Fibroblast of mammary gland (primary cell): ENCODE results near the gene SEC14L1.
A peak's percentile ranks its signal among the peaks of the same experiment; 100 is the strongest.

Source experiments
- DNase-seq: peaks from one replicate; pipeline ENCODE4 v3.0.0-alpha.2; 2010; ENCODE audit warnings: low read depth
- H3K4me3 ChIP-seq: 2 replicates; pipeline ENCODE4 v1.5.1; 2011; ENCODE audit warnings: low read depth, mild to moderate bottlenecking, low read length, moderate library complexity; ENCODE audit not compliant: control insufficient read depth
- CTCF ChIP-seq: conservative IDR thresholded peaks from 2 replicates; pipeline ENCODE4 v1.5.1; 2011; ENCODE audit warnings: low read depth, low read length, inconsistent platforms; ENCODE audit not compliant: control insufficient read depth, insufficient read depth

The SEC14L1 gene

DNA sequence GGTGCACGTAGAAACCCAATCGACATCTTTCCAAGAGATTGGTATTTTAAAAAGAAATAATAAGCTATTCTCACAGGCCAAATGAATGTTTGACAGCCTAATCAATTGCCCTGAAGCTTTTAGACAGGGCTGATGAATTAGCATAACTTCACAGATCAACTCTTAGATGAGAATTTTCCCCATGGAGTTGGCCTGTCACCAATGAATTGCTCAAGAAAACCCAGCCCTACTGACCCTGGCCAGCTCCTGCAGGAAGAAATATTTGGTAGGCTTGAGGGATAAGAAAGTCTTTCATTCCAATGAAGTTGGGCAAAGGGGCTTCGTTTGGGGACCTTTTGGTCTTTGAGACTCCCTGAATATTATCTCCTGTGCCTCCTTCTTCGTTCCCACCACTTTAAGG is 23.4 kb upstream of the SEC14L1 start:
- H3K4me3 ChIP-seq: no peak overlapping the region
- no peak for TF ChIP-seq CTCF
- no peak for DNase-seq

DNA sequence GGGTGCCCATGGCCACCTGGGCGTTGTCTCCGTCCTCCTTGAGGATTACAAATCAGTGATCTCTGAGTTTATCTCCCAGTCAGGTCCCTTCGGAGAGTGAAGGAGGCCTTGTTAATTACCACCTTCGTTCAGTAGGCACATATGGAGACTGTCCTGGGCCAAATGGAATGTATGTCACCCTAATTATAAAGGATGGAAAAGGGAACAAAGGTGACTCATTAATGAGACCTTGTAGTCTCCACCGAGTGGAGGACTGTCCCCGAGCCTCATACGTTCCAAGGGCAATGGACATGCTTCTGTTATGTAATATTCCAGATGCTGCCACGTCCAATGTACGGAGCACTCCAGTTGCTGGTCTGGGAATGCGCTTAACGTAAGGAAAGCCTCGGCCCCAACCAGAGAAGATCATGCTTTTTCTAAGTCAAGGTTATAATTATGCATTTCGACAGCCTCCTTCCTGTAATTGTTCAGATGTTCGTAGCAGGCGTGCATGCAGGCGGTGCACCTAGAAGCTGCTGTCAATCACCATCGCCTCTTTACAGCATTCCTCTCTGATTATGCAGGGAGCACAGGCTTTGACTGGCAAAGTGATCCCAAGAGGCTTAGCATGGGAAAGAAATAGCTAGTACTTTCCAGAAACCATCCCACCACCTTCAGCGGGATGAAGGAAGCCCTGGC is 22.4 kb upstream of the SEC14L1 start:
- no peak overlapping the region for H3K4me3 ChIP-seq
- DNase-seq: no peak
- TF ChIP-seq CTCF: no peak

DNA sequence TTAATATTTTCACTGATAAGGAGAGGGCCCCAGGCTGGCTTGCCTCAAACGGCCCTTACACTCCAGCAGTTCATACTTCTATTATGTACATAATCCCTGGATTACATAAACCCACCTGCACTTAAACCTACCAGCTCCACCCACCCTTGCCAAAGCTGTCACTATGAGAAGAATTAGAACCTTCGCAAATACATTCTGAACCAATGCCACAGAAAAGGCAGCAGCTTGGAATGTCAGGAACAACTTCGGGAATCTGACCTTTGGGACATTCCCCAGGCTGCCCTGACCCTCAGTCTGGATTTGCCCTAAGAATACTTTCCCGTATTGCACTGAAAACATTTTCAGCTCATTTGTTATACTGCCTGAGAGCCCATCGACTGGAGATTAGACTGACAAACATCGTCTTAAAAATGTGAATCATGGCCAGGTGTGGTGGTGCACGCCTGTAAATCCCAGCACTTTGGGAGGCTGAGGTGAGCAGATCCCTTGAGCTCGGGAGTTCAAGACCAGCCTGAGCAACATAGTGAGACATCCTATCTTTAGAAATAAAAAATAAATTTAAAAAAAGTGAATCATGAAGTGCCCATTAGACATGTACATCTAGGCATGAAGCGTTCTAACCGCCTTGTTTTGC is 21.0 kb upstream of the SEC14L1 start:
- TF ChIP-seq CTCF: no peak
- DNase-seq: no peak
- no peak overlapping the region for H3K4me3 ChIP-seq

DNA sequence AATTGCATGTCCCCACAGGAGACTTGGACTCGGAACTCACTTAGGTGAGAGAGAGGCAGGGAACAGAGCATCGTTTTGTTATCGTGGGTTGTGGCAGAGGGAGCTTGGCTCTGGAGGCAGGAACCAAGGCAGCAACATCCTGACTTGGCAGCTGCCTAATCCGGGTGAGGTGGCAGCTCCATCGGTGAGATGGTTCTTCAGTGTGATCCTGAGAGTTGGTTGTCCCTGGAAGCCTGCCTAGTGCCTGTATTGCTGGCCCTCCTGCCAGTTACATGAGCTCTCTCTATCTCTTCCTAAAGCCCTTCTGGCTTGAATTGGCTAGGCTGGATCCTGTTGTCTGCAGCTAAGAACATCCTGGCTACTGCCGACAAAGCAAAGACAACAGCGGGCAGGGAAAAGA is 19.9 kb upstream of the SEC14L1 start:
- TF ChIP-seq CTCF: no peak
- no peak overlapping the region for H3K4me3 ChIP-seq
- DNase-seq: peak; percentile 40

DNA sequence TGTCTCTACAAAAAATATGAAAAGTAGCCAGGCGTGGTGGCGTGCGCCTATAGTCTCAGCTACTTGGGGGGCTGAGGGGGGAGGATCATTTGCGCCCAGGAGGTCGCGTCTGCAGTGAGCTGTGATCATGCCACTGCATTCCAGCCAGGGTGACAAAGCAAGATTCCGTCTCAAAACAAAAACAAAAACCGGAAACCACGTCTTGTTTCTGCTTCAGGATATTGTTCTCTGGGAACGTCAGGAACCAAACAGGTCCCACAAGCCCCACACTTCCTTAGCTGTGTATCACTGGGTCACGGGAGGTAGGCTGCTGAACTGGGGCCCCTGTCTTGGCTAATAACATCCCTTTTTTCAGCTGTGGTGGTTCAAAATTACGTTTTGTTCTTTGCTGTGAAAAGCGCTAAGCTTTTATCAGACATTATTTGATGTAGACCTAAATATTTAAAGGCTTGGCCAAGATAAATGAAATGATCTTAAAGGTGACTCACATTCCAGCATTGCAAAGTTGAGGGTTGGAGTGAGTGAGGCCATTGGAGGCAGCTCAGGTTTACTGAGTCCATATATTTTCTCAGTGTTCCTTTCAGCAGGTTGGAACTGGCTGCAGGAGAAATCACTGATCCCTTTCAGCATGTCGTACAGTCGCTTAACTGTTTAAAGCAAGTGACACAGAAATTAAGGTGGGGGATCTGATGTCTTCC is 16.4 kb upstream of the SEC14L1 start:
- peak; percentile 71 for DNase-seq
- H3K4me3 ChIP-seq: no peak overlapping the region
- no peak for TF ChIP-seq CTCF

GRCh38 chr17:77125432-77125901 is 15.3 kb upstream of the SEC14L1 start:
- TF ChIP-seq CTCF: no peak
- DNase-seq: peak; percentile 84
- no peak overlapping the region for H3K4me3 ChIP-seq
